Fibroblast of lung (primary cell): ENCODE data around the gene DIP2C. TPM values are rescaled to one million over a fixed set of nuclear protein-coding genes. Genes with fewer than 3 reads are reported as not detected.
A peak's percentile ranks its signal among the peaks of the same experiment; 100 is the strongest.

Source experiments
- DNase-seq, 2 donors: peaks; one replicate each; pipeline versions ENCODE4 v3.0.0 to v3.0.0-alpha.2; 2010; ENCODE audit warnings: low read depth in 2 of 2
- H2AFZ ChIP-seq: 2 replicates; pipeline ENCODE4 v1.5.1; 2012; ENCODE audit warnings: low read length, control low read depth, inconsistent platforms
- H3K27ac ChIP-seq: 2 replicates; pipeline ENCODE4 v1.5.1; 2011; ENCODE audit warnings: low read length, control low read depth; ENCODE audit not compliant: insufficient read depth
- H3K27me3 ChIP-seq: 2 replicates; pipeline ENCODE4 v1.5.1; 2011; ENCODE audit warnings: mild to moderate bottlenecking, low read length; ENCODE audit not compliant: control insufficient read depth, insufficient read depth
- H3K36me3 ChIP-seq: 2 replicates; pipeline ENCODE4 v1.5.1; 2011; ENCODE audit warnings: low read length; ENCODE audit not compliant: control insufficient read depth, insufficient read depth
- H3K4me1 ChIP-seq: 2 replicates; pipeline ENCODE4 v1.5.1; 2011; ENCODE audit warnings: low read length; ENCODE audit not compliant: control insufficient read depth, insufficient read depth; ENCODE audit errors: extremely low read depth
- H3K4me2 ChIP-seq: 2 replicates; pipeline ENCODE4 v1.5.1; 2011; ENCODE audit warnings: low read length, control low read depth; ENCODE audit not compliant: insufficient read depth; ENCODE audit errors: extremely low read depth
- H3K4me3 ChIP-seq, 4 experiments: fragments of 200-600 bp in 1 of 4; sonication (generic) in 1 of 4; replicated peaks in 1 of 4; 2 replicates each; pipeline ENCODE4 v1.5.1; 2011 to 2016; ENCODE audit warnings: low read length in 4 of 4, low read depth in 3 of 4, mild to moderate bottlenecking in 3 of 4, control low read depth in 2 of 4, inconsistent platforms in 1 of 4, mixed read lengths in 1 of 4; ENCODE audit not compliant: insufficient read depth in 1 of 4; ENCODE audit errors: control extremely low read depth in 1 of 4
- H3K79me2 ChIP-seq: 2 replicates; pipeline ENCODE4 v1.5.1; 2012; ENCODE audit warnings: mild to moderate bottlenecking, low read length, inconsistent platforms; ENCODE audit not compliant: control insufficient read depth, insufficient read depth
- H3K9ac ChIP-seq: 2 replicates; pipeline ENCODE4 v1.5.1; 2011; ENCODE audit warnings: mild to moderate bottlenecking, low read length, control low read depth; ENCODE audit not compliant: insufficient read depth
- H3K9me3 ChIP-seq: 2 replicates; pipeline ENCODE4 v1.5.1; 2012; ENCODE audit warnings: low read depth, low read length; ENCODE audit not compliant: control insufficient read depth, insufficient read depth
- H4K20me1 ChIP-seq: 2 replicates; pipeline ENCODE4 v1.5.1; 2011; ENCODE audit warnings: low read length; ENCODE audit not compliant: control insufficient read depth, insufficient read depth; ENCODE audit errors: extremely low read depth
- CTCF ChIP-seq, 2 donors: IDR thresholded peaks in 1 of 2; conservative IDR thresholded peaks in 1 of 2; 1 replicate in 1 of 2; 2 replicates in 1 of 2; pipeline ENCODE4 v1.5.1; 2011 to 2012; ENCODE audit warnings: low read length in 2 of 2, control low read depth in 1 of 2, inconsistent platforms in 1 of 2, low read depth in 1 of 2, mild to moderate bottlenecking in 1 of 2
- EZH2 ChIP-seq: IDR thresholded peaks from 2 replicates; pipeline ENCODE4 v1.5.1; 2012; ENCODE audit warnings: low read length, control low read depth, mild to moderate bottlenecking; ENCODE audit errors: missing control alignments
- polyA plus RNA-seq, 2 donors: library from polyadenylated mRNA; depleted of rRNA in 1 of 2; stranded (reverse) in 1 of 2; unstranded in 1 of 2; fragments of >200 nt; gene quantifications; 2 replicates each; pipeline ENCODE4 v1.2.1, GENCODE V29; 2011 to 2012; ENCODE audit warnings: missing spikeins in 1 of 2
- total RNA-seq: library from RNA; depleted of rRNA; stranded (reverse); fragments of >200 nt; gene quantifications from 2 replicates; pipeline ENCODE4 v1.2.1, GENCODE V29; 2014

Gene DIP2C
- total and polyA plus RNA-seq, 2 donors (not counting 1 experiment from before 2014, with no cell fraction given): 10.7 to 18.3 TPM

GRCh38 chr10:521261-522250 is 167.9 kb downstream of the DIP2C start:
- H3K9me3 ChIP-seq: no peaks in the 10 kb centered on the region
- H4K20me1 ChIP-seq: no peaks in the 10 kb centered on the region
- no peak overlapping the region for H3K4me3 ChIP-seq
- H3K4me1 ChIP-seq: no peaks in the 10 kb centered on the region
- H3K27me3 ChIP-seq: no peaks in the 10 kb centered on the region
- H3K9ac ChIP-seq: no peak overlapping the region
- no peak overlapping the region for H3K27ac ChIP-seq
- no peak for TF ChIP-seq EZH2
- TF ChIP-seq CTCF (conservative IDR thresholded peaks at IDR 0.05 in 1 of 2, IDR thresholded peaks at IDR 0.05 in 1 of 2; ENCODE audit: low read depth in 1 of 2, low read length in 2 of 2): no peak
- no peaks in the 10 kb centered on the region for H3K79me2 ChIP-seq
- no peak overlapping the region for H3K4me2 ChIP-seq
- H2AFZ ChIP-seq: no peak overlapping the region
- no peak for DNase-seq
- H3K36me3 ChIP-seq: no peaks in the 10 kb centered on the region

- peak; percentile 18 to 21 for DNase-seq
- Histone ChIP-seq H3K9ac (no peak overlapping the region), H4K20me1 (no peaks in the 10 kb centered on the region), H3K27me3 (no peaks in the 10 kb centered on the region), H3K4me2 (no peak overlapping the region), H3K79me2 (no peaks in the 10 kb centered on the region), H3K27ac (no peak overlapping the region), H3K4me1 (no peaks in the 10 kb centered on the region), H2AFZ (no peak overlapping the region), H3K36me3 (no peaks in the 10 kb centered on the region), H3K9me3 (no peaks in the 10 kb centered on the region), H3K4me3 (no peak overlapping the region)
- no peak for TF ChIP-seq EZH2
- no peak for TF ChIP-seq CTCF (conservative IDR thresholded peaks at IDR 0.05 in 1 of 2, IDR thresholded peaks at IDR 0.05 in 1 of 2; ENCODE audit: low read depth in 1 of 2, low read length in 2 of 2)
Measured at GRCh38 chr10:520402-520787, 169.1 kb downstream of the DIP2C start.

GRCh38 chr10:519716-520401 is 169.6 kb downstream of the DIP2C start:
- no peaks in the 10 kb centered on the region for H3K4me1 ChIP-seq
- H3K36me3 ChIP-seq: no peaks in the 10 kb centered on the region
- H3K27ac ChIP-seq: no peak overlapping the region
- H3K9me3 ChIP-seq: no peaks in the 10 kb centered on the region
- H4K20me1 ChIP-seq: no peaks in the 10 kb centered on the region
- no peak for DNase-seq
- no peak overlapping the region for H3K4me2 ChIP-seq
- no peak overlapping the region for H2AFZ ChIP-seq
- no peaks in the 10 kb centered on the region for H3K79me2 ChIP-seq
- no peak for TF ChIP-seq CTCF (conservative IDR thresholded peaks at IDR 0.05 in 1 of 2, IDR thresholded peaks at IDR 0.05 in 1 of 2; ENCODE audit: low read depth in 1 of 2, low read length in 2 of 2)
- TF ChIP-seq EZH2: no peak
- no peak overlapping the region for H3K9ac ChIP-seq
- H3K27me3 ChIP-seq: no peaks in the 10 kb centered on the region
- no peak overlapping the region for H3K4me3 ChIP-seq
